Measurements from ENCODE around the gene CYP2A13.
"Not testable (repeated sequence)": the region's sequence is repeated elsewhere in the genome, so short reads cannot be mapped to it uniquely, and the experiment has no call there.

GRCh38 chr19:41127801-41128300 lies 39.6 kb downstream of the CYP2A13 start:
- TF ChIP-seq POLR2AphosphoS5 (IDR thresholded peaks at IDR 0.05; ENCODE audit: insufficient read depth in 1 of 2, low read depth in 1 of 2): peak in 1 of 2 donors; percentile 53
- not testable (repeated sequence) for TF ChIP-seq CTCF (IDR thresholded peaks at IDR 0.05)

Data from vagina (tissue), 2 donors.